Stimulated activated CD8-positive, alpha-beta memory T cell treated with anti-CD3 and anti-CD28 coated beads, Interleukin-4, amount 100 ng/mL, for 1 hour (primary cell): ENCODE data around the gene AK1.
A peak's percentile ranks its signal among the peaks of the same experiment; 100 is the strongest.

Experiments
- DNase-seq, 2 donors: peaks; one replicate each; pipeline ENCODE4 v3.0.0-alpha.2; 2020; ENCODE audit warnings: low read depth in 2 of 2, low spot score in 1 of 2

The AK1 gene

DNA sequence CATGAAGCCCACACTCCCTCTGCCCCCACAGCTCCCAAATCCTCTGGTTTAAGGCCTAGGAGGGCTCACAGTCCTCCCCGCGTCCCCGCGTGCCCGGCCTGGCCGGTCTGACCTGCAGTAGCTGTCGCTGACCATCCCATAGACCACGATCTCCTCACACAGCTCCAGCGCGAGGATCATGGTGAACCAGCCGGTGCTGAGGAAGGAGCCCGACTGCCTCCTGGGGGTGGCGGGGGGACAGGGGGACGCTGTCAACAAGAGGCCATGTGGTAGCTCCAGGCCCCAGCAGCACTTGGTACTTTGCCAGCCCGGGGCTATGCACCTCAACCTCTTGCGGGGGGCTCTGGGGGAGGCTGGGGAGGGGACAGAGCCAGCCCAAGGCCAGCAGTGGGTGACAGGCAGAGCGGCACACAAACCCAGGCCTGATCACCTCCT lies 32.4 kb upstream of the AK1 start:
- DNase-seq, result no peak

DNA sequence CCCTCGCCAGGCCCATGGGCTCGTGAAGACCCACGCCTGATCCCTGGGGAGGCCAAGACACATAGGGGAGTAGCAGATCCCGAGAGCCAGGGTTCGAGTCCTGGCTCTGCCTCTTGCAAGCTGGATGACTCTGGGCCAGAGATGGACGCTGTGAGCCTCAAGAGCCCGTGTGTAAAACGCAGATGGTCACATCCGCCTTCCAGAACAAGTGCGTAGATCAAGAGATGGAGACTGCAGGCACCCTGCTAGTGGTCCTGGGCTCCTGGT lies 31.1 kb upstream of the AK1 start:
- no peak for DNase-seq

DNA sequence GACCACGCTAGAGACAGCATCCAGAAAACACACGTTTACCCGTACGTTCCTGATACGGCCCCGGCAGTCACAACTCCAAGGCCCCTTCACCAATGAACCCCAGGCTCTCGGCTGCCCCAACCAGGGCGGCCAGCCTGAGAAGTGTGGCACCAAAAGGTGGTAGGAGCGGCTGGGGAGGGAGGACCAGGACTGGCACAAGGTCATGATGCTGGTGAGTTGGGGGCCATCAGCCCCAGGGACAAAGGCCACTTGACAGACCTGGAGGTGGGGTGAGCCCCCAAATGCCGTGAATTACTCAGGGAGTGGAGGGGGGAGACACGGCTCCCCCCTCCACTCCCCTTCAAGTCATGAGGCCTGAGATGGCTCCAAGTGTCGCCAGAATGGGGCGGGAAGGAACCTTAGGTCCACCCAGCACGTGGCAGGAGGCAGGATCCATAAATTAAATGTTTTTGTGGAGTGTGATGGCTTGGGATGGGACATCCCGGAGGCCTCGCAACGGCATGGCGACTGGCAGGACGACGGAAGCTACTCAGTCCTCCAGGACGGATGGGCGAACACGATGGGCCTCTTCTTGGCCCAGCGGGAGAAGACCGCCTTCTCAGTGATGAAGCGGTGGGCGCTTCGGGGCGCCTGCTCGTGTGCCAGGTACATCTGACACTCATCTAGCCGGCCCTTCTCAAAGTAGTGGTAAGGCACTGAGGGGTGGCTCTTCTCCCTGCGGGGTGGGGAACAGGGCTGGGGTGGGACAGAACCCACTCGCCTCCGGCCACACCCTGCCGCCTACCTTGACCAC lies 30.6 kb upstream of the AK1 start:
- no peak for DNase-seq

DNA sequence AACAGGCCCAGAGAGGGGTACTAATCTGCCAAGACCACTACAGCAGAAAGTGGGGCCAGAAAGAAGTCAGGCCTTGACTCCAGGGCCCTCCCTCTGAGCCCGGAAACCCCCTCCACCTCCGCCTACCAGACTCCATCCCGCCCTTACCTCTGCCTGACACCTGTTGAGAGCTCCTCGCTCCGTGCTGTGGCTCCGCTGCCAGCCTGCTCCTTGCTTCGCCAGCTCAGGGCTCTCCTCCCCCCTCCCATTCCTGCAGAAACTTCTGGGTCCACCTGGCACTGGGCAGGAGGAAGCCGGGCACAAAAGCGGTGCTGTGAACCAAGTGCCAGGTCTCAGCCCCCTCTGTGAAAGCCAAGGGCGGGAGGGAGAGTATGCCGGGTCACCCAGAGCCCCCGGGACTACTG lies 28.3 kb upstream of the AK1 start:
- peak in 1 of 2 donors; percentile 36 for DNase-seq

DNA sequence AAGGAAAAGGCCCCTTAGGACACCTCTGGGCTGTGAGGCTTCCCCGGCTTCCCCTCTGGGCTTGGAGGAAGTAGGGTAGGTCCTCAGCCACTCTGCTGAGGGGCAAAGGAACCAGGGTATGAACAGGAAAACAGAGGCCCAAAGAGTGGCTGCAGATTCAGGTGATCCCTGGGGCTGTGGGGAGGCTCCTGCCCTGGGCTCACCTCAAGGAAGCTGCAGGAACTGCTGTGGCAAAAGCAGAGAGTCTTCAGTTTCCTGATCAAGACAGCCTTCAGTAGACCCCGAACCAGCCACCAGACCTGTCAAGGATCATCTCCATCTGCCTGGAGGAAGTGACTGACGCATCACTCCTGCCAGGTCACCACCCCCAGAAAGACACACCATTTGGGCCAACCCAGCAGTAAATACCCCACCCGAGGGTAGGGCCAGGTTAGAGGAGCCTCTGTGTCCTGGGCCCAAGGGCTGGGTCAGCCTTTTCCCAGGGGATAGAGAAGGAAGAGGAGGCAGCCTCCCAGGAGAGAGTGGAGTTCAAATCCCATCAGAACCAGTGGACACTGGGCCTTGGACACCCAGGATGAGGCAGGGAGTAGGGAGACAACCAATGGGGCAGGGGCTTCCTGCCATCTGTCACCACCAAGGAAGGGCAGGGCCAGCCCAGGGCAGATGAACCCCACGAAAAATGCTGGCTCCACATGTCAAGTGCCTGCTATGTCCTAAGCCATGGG lies 27.7 kb upstream of the AK1 start:
- DNase-seq, result no peak

DNA sequence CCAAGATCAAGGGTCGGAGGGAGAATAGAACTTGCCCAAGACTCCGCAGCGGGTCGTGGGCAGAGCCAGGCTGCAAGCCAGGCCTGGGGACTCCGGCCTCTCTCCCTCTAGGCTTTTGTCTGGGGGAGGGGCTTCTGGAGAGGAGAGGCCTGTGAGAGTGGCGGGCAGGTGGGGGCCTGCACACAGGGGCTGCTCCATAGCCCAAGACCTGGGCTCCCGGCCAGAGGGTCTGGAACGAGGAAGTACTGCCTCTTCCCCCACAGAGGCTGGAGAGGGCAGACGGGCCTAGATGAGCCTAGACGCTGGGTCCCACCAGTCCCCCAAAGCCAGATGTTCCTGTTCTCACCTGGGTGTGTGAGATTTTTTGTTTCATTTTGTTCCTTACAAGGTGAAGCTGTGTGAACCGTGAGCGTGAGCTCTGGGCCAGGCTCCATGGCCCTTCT lies 27.1 kb upstream of the AK1 start:
- DNase-seq, result no peak

DNA sequence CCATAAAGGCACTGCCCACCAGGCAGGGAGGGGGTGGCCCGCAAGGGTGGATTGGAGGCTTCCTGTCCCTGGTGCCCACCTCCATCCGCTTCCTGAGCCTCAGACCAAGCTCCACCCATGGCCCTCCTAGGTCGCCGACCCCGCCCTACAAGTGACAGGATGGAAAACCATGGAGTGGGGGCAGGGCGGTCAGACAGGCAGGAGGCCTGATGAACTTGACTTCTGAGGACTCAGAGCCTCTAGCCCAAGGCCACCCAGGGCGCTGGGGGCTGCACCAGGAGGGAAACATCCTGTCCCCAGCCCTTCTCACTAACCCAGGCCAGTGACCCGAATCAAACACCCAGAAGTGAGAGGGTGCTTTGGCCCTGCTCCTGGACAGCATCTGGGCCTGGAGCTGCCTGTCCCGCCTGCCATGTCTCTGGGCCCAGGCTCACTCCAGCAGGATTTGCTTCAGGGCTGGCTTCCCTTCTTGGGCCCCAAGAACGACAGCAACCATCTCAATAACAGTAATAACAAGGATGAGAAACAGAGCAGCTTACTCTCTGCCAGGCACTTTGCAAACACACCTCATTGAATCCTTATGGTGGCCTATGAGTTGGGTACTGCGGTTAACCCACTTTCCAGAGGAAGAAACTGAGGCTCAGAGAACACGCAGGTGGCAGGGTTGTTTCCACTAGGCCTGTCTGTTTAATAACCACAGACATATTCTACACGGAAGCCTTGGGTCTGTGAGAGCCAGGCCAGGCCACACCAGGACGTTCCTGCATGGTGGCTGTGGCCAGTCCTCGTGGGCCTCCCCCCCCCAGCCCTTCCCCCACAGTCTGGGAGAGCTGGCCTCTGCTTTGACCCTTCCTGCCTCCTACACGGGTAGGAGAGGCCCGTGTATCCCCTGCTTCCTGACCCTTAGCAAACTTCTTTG lies 26.3 kb upstream of the AK1 start:
- peak in 1 of 2 donors; percentile 59 for DNase-seq

DNA sequence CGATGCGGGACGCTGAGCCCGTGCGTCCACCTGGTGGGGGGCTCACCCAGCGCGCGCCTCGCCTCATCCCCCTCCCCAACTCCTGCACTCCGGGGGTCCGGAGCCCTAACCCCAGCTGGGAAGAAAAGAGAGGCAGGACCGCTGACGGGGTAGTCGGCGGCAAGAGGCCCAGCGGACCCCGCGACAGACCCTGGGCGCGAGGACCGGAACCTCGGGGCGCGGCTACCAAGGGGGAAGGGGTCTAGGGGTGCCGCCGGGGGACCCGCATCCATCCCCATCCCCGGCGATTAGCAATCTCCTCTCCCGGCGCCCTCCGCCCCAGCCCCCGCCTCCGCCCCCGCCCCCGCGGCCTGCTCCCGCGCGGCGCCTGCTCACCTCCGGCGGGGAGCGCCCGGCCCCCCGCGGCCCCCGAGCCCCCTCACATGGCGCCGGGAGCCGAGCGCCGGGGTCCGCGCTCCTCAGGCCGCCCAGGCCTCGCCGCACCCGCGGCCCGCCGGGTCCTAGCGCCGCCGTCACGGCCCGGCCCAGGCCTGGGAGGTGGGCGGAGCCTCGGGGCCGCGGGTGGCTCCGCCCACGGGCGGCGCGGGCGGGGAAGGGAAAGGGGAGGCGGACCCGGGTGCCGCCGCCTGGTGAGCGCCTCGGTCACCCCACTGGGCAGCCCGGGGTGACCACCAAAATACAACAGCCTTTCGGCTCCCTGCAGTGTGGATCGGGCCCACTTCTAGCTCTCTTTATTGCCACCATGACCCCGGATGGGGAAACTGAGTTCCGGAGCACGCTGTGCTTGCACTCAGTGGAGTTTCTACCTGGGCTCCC lies 21.9 kb upstream of the AK1 start, which contains the start of gene ST6GALNAC6:
Gene ST6GALNAC6 (minus strand): TSS at position 476 of the 816 bp plus-strand sequence. CDS start 1,622 bp downstream, outside the sequence.
- peak in 1 of 2 donors; percentile 39 for DNase-seq

DNA sequence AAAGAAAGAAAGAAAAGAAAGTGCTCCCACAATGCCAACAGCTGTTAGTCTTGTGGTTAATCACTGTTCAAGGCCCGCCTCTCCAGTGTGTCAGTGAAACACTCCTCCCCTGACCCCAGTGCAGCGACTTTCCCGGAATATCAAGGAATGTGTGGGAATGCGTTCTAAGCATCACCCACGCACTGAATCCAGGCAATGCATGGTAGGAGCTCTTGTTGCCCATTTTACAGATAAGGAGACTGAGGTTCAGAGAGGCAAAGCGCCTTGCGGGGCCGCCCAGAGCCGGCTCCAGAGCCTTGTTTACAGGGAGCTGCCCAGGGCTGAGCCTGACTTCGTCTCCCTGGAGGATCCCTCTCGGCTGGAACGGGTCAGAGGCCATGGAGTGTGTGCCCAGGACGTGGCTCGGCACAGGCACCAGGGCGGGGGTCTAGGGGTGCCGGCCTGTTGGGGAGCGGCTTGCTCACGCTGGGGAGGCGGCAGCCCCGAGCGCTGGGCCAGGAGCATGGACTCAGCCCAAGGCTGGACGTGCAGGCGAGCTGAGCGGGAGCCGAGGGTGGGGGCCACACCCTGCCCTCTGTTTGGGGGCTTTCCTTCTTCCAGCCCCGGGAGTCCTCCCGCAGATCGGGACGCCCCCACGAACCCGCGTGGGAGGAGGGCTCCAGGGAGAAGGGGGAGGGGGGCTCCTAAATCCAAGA lies 21.1 kb upstream of the AK1 start:
- DNase-seq, result no peak

DNA sequence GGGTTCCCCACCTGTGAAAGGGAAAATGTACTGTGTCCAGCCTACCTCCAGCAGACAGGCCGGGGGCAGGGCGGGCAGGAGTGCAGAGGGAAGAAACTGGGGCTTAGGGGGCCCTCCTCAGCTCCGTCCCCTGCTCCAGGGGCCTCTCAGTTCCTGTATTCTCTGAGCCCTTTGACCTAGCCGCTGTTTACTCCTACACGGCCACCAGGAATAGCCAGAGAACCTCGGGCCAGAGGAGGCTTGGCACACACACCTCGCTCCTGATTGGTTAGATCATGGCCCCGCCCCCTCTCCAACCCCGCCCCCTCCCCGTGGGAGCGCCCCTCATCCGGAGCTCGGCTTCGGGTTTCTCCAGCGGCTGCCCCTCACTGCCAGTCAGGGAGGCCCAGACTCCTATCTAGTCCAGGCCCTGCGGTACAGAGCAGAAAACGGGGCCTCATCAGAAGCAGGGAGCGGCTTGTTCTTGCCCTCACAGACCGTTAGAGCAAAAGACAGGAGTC lies 19.8 kb upstream of the AK1 start:
- no peak for DNase-seq

DNA sequence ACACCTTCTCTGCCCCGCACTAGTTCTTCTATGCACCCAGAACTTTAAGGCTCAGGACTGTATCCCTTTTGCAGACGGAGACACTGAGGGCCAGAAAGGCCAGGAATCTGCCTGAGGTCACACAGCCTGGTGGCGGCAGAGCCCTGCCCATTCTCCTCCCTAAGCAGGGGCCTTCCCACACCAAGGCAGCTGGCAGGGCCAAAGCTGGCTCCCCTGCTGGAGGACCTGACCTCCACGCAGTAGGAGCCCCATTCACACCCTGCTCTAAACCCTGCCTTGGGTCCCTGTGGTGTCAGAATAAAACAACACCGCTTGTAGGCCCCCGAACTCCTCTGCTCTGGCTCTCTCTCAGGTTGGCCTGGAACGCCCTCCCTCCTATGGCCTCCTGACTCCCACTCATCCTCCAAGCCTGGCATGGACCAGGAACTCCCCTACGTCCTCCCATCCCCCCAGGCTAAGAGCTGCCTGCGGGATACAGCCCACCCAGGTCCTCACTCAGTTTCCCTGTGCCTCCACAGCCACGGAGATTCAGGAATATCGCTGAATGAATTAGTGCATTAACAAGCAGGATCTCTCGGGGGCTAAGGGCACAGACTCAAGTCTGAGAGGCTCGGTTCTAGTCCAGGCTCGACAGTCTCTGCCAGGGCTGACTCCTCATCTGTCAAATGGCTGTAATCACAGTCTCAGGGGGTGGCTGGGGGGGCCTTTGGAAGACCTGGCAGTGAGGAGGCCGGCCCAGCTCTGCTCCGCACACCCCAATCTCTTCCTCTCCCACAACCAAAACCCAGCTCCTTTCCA lies 19.1 kb upstream of the AK1 start:
- no peak for DNase-seq

DNA sequence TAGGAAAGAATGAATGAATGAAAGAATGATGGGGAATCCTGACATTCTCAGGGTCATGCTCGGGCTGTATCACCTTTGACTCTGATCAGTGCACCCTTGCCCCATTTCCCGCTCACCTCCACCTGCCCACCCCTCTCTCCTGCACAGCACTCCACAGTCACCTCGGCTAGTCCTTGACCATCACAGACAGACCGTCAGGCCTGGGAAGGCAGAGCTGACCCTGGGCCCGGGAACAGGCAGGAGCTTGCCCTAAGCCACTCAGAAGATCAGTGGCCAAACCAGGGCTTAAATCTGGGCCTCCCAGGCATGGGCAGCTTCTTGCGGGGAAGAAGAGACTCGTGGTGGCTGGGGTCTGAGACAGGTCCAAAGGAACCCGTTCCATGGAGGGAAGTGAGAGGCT lies 18.3 kb upstream of the AK1 start:
- DNase-seq, result no peak

DNA sequence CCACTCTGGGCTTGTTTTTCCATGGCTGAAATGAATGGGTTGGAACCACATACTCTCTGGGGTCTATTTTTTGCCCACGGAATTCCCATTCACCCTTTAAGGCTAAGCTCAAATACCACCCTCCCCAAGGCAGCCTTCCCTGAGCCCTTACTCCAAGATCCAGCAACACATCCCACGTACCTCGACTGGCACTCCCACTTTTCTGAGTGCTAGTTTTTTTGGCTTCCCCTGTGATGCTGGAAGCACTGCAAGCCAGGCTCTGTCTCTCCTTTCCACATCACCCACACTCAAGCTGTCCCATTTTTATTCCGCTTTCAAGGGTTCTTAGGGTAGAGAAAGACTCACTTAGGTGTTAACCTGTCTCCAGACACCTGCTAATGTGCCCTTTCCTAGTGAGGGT lies 15.9 kb upstream of the AK1 start:
- no peak for DNase-seq

DNA sequence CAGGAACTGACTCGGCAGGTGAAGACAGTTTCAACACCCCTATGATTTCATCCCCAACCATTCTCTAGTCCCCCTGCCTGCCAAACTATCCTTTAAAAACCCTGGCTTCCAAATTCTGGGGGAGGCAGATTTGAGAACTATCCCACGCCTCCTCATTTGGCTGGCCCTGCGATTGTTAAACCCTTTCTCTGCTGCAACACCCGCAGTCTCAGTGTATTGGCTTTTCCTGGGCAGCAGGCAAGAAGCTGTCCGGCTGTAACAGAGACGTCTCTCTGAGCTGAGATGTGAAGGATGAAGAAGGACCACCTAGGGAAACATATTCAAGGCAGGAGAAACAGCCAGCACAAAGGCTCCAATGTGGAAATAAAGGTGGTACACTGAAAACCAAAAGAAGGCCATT lies 15.4 kb upstream of the AK1 start:
- no peak for DNase-seq

DNA sequence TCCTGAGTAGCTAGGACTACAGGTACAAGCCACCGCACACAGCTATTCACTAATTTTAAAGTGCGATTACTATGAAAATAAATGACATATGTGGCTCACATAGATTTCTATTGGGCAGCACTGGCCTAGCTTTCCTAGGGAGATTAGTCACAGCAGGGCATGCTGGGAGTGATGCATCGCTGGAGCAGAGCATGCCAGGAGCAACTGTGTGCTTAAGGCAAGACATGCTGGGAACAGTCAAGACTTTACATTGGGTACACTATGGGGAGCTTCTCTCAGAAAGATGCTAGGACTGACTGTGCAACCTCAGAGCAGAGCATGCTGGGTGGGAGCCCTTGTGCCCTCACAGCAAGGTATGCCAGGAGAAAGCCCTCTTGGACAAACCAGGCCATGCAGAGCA lies 12.6 kb upstream of the AK1 start:
- no peak for DNase-seq

DNA sequence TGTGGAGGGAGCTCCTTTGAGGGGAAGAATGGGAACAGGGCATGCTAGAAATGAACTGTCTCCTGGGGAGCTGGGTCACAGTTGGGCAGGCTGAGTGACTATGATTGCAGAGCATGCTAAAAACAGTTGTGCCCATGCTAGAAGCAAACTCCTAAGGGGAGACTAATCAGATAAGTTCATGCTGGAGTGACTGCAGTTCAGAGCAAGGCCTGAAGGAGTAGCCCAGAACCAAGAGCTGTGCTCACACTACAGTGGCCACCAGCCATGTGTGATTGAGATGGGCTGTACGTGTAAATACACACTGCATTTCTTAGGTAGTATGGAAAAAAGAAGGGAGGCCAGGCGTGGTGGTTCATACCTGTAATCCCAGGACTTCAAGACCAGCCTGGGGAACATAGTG lies 10.3 kb upstream of the AK1 start:
- DNase-seq, result no peak

DNA sequence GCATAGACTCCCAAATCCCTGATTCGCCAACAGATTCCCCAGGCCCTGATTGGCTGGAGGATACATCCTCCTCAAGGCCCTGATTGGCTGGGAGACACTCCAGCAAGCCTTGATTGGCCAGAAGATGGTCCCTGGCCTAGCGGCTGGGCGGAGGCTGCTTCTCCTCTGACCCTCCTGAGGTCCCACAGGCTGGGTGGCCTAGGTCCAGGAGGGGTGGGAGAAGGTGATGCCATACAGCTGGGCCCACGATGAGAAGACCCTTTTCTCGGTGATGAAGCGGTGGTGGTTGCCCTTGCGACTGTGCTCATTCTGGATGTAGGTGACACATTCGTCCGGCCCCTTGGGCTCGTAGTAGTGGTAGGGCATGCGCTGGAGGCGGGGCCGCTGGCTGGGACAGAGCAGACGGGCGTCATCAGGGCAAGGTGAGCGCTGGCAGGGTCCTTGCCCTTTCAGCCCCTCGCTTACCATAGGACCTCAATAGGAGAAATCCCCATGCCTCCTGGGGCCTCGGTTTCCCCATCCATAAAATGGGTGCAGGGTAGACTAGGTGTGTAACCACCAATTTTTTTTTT lies 9.0 kb upstream of the AK1 start:
- no peak for DNase-seq

DNA sequence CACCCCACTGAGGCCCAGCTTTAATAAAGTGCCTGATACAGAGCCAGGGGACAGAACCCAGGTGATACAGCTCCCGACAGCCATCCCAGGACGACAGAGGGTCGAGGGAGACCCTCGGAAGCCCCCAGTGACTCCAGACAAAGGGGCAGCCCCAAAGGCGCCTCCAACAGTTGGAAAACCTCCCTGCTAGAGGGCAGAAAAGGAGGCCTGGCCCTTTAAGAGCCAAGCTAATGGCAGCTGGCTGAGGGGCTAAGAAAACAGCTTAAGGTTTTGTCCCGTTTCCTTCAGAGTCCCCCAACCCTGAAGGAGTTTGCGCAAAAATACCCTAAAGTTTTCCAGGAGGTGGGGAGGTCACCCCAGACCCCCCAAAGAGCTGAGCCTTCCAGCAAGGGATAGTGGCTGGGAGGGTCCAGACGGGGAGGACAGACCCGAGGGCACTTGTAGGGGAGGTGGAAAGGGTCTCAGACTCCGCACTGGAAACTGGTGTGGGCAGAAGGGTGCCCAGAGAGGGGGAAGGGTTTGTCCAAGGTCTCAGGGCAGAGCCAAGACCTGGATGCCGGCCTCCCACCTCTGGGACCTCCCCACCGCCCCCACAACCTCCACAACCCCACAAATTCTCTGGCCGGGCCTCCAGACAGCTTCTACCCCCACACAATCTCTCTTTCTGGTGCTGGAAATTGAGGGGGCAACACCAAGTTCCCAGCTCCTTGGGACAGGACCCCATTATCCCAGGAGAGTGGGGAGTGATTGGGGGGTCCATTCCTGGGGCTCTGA lies 8.2 kb upstream of the AK1 start:
- no peak for DNase-seq
